ENCODE results near the gene SPATA6L.

DNA sequence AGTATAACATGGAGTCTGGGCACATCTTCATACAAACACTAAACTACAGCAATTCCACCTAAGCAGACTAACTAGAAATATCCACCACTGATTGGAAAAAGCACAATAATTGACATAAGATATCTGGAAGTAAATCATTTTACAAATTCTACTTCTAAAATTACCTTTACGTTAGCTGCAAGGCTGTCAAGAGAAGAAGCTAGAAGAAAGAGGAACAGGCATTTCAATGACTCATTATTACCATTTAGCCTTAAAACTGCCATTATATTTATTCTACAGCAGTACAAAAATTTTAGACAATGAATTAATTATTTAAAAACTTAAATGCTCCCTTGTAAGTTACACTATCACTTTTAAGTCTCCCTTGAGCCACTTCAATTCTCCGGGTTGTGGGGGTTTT lies 47.6 kb downstream of the SPATA6L start:
- no peak for TF ChIP-seq CTCF (IDR thresholded peaks at IDR 0.05 in 2 of 3, conservative IDR thresholded peaks at IDR 0.05 in 1 of 3; ENCODE audit: control insufficient read depth in 2 of 3, extremely low read depth in 1 of 3, insufficient read depth in 1 of 3, low read depth in 3 of 3, low read length in 3 of 3)
- TF ChIP-seq, protein P1, sequence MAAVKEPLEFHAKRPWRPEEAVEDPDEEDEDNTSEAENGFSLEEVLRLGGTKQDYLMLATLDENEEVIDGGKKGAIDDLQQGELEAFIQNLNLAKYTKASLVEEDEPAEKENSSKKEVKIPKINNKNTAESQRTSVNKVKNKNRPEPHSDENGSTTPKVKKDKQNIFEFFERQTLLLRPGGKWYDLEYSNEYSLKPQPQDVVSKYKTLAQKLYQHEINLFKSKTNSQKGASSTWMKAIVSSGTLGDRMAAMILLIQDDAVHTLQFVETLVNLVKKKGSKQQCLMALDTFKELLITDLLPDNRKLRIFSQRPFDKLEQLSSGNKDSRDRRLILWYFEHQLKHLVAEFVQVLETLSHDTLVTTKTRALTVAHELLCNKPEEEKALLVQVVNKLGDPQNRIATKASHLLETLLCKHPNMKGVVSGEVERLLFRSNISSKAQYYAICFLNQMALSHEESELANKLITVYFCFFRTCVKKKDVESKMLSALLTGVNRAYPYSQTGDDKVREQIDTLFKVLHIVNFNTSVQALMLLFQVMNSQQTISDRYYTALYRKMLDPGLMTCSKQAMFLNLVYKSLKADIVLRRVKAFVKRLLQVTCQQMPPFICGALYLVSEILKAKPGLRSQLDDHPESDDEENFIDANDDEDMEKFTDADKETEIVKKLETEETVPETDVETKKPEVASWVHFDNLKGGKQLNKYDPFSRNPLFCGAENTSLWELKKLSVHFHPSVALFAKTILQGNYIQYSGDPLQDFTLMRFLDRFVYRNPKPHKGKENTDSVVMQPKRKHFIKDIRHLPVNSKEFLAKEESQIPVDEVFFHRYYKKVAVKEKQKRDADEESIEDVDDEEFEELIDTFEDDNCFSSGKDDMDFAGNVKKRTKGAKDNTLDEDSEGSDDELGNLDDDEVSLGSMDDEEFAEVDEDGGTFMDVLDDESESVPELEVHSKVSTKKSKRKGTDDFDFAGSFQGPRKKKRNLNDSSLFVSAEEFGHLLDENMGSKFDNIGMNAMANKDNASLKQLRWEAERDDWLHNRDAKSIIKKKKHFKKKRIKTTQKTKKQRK (IDR thresholded peaks at IDR 0.05; ENCODE audit: low read depth, low read length): no peak
- TF ChIP-seq POLR2AphosphoS2 (IDR thresholded peaks at IDR 0.05; ENCODE audit: low read depth, low read length): no peak
- no peak for TF ChIP-seq EZH2 (IDR thresholded peaks at IDR 0.05; ENCODE audit: borderline replicate concordance, control insufficient read depth, low read depth, low read length)
- no peak for TF ChIP-seq HDAC6 (IDR thresholded peaks at IDR 0.05; ENCODE audit: unreplicated experiment)
- TF ChIP-seq POLR2AphosphoS5 (IDR thresholded peaks at IDR 0.05; ENCODE audit: low read length): no peak
- TF ChIP-seq JUND (IDR thresholded peaks at IDR 0.05; ENCODE audit: low read depth, low read length): no peak
- TF ChIP-seq ATF3 (IDR thresholded peaks at IDR 0.05; ENCODE audit: borderline replicate concordance, extremely low read depth, low read depth, low read length): no peak

Data from GM12878 (cell line).